ENCODE data around the gene GLCE.

GRCh38 chr15:69305204-69305931 is 144.9 kb downstream of the GLCE start:
- no peak for TF ChIP-seq POLR2A (IDR thresholded peaks at IDR 0.05)
- TF ChIP-seq CTCF (IDR thresholded peaks at IDR 0.05) = no peak

Measured in heart left ventricle (tissue), 13 donors.